ENCODE results near the gene MAN1C1.

The MAN1C1 gene

DNA sequence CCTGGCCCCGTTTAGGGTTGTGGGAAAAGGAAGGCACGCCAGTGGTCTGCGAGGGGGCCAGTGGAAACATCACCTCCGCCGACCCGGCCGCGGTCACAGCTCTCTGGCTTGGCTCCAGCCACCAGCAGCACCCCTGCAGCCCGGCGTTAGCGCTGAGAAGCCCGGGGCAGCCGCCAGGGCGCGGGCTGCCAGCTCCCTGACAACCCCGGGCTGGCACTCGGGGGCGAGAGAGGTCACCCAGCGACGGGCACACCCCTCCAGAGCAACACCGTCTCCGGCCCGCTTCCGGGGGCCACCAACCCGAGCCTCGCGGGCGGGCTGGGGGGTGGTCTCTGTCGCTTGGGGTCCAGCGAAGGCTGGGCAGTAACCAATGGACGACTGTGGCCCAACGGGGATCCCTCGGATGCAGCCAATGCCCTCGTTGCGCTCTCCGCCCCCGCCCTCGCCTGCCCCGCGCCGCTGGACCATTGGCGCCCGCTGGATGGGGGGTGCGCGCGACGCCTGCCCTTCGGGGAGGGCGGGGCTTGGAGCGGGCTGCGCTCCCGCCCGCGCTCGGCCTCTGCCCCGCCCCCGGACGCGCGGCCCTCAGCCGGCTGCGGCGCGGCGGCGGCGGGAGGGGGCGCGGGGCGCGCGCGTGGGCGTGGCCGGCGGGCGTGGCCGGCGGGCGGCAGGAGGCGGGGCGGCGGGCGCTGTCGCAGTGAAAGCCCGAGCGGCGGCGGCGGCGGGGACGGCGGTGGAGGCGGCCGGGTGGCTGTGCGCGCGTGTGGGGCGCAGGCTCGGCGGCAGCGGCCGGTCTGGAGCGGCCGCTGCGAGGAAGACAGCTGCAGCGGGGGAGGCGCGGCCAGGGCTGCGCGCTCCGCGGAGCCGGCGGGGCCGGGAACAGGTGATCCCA is at the start of gene MAN1C1:
TSS of gene MAN1C1 (plus strand) at position 697 of the 892 bp plus-strand sequence. CDS start 1,007 bp downstream, outside the sequence.
- peak; percentile 22 to 36 for DNase-seq (ENCODE audit: low read depth in 2 of 2)

DNA sequence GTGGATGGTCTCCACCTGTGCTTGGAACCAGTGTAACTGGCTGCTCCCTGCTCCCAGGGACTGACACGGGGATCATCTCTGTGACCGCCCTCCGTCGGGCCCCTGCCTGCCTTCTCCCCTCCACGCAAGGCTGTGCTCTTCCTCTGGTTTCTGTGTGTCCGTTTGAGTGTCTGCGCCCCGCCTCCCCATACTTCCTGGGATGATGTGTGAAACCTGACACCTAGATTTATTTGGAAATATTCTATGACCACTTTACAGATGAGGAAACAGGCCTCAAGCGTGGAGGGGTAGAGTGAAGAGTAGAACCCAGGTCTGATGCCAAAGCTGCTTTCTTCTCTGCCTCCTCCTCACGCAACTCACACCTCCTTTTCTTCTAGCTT is 48.9 kb upstream of the MAN1C1 start:
- DNase-seq (ENCODE audit: low read depth in 2 of 2), result no peak

DNA sequence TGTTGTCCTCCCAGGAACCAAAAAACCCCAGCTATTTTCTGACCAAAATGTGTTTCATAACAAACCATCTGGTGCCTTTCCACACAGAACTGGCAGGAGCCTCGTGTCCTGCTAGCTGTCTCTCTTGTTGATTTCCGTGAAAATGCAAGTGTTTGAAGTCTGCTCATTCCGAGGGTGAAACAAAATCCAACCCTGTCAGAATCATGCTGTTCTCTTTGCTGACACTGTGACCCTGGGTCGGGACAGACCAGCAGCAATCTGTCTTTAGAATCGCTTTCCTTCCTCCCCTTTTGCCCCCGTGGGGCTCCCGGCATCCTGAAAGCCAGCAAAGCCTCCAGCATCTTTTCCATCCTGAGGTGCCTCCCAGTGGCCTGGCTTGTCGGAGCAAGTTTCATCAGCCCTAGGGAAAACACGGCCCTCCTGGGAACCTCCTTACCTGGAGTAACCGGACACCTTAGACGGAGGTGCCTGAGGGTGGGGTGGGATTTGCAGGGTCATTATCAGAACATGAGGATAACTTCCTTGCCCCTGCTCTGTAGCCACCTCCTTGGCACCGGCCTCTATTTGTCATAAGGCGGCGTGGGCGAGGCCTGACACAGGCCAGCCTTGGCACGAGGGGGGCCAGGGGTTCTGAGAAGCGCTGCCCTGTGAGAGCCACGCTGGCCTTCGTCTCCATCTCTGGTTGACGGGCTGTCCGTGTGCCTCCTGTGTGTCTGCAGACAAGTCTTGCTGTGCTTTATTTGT is 48.3 kb upstream of the MAN1C1 start:
- DNase-seq (ENCODE audit: low read depth in 2 of 2), result no peak

DNA sequence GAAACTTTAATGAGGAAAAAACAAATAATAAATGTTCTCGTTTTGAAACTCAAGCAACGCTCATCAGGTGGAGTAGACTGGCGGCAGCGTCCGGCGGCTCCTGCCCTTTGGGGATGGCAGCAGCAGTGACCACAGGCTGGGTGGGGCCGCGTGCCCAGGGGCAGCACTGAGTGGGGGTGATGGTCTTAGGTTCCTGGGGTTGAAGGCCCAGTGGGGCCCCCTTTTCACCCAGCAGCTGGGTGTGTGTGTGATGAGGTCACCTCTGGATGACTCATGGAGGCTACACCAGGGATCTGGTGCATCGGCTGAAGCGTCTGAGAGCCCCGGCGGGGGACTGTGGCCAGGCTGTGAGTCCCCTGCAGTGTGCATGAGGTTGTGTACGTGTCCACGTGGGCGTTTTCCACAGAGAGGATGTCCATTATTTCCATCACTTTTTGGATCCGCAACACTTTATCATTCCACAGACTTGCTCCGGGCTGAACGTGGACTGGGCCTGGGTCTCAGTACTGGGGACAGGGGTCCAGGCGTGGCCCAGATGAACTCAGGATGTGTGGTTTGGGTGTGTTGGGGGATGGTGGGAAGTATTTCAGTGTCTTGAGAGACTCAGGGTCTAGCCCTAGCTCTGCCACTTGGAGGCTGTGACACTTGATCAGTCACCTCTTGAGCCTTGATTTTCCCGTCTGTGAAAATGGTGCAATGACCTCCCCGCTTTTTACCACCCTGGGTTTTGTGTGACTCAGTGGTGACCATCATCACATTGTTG is 47.6 kb upstream of the MAN1C1 start:
- peak; percentile 37 to 38 for DNase-seq (ENCODE audit: low read depth in 2 of 2)

DNA sequence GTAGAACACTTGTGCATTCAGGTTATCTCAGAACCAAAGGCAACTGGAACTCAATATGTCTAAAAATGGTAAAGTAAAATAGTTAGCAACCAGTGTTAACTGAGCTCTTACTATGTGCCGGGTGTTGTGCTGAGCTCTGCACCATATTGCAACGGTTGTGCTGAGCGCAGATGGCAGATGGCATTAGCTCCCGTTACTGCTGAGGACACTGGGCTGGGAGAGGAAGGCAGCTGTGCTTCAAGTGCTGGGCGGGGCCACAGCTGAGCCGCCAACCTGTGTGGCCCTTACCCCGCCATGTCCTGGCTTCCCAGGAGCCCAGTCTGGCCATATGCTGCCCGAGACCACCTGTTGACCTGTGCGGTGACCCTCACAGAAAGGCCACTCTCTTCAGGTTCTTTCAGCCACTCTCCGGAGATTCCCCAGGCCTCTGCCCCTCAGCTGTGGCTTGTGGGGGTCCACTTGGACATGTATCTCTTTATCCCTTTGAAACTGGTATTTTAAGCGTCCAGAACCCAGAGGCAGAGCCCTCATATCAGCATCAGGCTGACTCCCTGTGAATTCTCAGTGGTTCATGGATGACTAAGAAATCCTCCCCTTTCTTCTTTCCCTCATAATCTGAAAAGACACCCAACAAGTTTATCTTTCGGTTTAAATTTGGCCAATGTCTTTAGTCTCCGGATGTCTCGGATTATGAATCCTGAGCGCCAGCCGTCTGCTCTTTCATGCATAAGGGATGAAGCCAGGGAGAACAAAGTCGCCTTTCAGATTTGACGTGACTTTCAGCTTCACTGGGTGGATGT is 46.8 kb upstream of the MAN1C1 start:
- DNase-seq (ENCODE audit: low read depth in 2 of 2), result no peak

DNA sequence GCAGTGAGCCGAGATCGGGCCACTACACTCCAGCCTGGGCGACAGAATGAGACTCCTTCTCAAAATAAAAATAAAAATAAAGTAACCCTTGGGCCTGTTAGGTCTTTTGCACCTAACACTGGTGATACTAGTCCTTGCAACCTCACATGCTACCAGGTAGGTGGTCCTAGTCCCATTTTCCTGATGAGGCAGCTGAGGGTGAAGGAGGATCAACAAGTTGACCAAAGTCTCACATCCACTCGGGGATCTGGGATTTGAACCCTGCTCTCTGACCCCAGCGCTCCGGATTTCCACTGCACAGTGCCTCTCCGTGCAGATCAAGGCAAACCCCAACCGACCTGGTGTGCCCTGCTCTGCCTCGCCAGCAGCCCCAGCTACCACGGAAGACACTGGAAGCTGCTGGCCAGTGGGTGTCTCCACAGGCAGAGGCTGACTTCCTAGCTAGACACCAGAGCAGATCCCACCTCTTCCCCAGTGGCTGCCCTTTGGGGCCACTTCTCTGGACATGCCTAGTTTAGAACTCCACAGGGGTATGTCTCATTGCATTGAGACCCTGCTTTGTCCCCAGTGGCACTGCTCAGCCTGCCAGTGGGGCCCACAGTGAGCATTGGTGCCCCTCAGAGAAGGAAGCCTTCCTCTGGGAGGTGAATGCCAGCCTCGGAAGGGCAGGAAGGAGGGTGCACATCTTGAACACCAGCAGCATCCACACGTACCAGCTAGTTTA is 45.6 kb upstream of the MAN1C1 start:
- no peak for DNase-seq (ENCODE audit: low read depth in 2 of 2)

DNA sequence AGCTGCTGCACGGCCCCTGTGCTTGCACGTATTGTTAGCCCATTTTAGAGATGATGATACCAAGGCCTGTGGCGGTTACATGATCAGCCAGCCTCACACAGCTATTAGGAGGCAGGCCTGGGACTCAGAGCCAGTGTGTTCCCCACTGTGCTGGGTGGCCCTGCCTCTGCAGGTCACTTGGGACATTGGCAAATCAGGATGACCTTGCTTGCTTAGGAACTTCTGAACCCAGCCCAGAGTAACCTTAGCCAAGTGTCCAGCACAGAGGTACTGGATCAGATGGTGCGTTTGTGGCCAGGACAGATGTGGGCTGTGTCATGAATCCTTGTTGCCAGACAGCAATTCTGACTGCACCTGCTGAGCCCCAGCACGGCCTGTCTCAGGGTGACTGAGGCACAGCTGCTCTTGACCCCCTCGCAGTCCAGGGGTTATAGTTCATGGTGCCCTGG is 45.0 kb upstream of the MAN1C1 start:
- no peak for DNase-seq (ENCODE audit: low read depth in 2 of 2)

DNA sequence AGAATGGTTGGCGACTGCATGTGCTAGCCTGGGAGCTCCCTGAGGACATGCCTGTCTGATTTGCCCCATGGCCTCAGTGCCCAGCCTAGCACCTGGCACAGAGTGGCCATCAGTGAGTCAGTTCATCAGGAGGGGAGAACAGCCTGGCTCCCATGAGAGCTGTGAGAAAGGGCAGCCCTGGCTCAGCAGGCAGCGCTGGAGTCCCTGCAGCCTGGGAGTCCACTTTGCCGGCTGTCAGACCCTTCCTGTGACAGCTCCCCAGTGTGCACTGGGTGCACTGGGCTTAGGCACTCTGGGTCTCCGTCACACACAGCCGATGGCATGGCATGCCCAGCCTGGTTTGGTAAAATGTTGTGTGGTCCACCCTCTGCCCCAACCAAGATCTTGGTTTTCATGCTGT is 44.5 kb upstream of the MAN1C1 start:
- DNase-seq (ENCODE audit: low read depth in 2 of 2), result no peak

DNA sequence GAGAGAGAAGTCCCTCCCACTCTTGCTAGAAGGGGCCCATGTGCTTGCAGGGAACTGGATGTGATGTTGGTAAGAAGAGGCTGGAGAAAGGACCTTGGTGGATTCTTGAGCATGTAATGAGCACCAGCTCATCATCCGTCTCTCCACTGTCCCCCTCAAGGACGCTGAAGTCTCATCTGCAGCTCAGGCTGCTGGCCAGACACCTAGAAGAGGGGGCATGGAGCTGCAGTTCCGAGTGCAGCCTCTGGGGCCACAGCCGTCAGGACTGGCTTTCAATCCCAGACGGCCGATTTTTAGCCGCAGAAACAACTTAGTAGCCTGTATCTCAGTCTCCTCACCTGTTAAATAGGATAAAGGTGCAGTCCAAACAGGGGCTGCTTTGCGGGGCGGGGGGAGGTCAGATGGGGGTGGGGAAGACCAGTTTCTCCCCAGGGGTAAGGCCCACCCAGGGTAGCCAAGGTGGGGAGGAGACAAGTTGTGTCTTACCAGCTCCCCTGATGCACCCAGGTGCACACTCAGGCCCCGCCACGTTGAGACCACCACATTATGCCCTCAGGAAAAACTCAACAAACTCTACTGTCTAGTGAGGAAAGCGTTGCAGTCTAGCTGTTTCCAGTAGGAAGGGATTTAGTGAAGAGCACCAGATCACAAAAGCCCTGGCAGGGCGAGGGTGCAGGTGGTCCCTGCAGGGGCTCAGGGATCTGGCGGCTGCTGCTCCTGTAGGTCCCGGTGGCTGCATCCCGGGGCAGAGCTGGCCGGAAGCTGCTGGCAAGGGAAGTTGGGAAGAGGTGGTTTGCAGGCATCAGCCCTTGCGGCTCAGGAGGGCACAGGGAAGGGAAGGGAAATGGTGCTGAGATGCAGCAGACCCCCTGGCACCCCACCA is 43.6 kb upstream of the MAN1C1 start:
- no peak for DNase-seq (ENCODE audit: low read depth in 2 of 2)

DNA sequence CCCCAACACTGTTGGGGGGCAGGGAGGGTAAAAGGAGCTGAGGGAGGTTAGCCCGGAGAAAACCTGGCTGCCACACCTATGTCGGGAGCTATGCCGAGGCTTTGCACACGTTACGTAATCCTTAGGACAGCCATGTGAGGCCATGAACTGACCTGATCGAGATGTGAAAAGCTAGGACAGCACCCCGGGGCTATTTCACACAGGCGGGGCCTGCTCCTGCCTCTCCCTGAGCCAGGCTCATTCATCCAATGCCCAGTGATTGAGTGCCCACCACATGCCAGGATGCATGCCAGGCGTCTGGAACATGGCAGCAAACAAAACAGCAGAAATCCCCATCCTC is 43.0 kb upstream of the MAN1C1 start:
- no peak for DNase-seq (ENCODE audit: low read depth in 2 of 2)

DNA sequence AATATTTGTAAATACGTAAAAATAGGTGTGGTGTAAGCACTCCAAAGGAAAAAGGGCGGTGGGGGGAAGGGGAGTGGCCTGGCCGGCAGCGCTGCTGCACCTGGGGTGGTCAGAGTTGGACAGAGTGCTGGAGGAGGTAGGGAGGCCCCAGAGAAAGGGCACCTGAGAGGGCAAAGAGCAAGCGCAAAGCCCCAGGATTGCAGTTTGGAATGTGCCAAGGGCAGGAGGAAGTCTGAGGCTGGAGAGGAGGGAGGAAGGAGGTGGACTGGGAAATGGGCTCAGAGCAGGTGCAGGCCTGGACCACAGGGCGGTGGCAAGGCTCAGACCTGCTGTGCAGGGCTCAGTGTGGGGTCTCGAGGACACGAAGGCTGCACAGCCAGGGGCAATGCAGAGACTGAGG is 42.6 kb upstream of the MAN1C1 start:
- DNase-seq (ENCODE audit: low read depth in 2 of 2), result no peak

DNA sequence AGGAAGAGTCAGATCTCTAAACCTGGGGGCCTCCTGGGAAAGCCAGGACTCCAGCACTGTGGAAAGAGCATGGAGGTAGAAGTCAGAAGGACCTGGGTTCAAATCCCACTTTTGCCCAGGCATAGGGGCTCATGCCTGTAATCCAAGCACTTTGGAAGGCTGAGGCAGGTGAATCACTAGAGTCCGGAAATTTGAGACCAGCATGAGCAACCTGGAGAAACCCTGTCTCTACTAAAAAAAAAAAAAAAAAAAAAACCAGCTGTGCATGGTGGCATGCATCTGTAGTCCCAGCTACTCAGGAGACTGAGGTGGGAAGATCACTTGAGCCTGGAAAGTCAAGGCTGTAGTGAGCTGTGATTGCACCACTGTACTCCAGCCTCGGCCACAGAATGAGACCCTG is 41.4 kb upstream of the MAN1C1 start:
- no peak for DNase-seq (ENCODE audit: low read depth in 2 of 2)

DNA sequence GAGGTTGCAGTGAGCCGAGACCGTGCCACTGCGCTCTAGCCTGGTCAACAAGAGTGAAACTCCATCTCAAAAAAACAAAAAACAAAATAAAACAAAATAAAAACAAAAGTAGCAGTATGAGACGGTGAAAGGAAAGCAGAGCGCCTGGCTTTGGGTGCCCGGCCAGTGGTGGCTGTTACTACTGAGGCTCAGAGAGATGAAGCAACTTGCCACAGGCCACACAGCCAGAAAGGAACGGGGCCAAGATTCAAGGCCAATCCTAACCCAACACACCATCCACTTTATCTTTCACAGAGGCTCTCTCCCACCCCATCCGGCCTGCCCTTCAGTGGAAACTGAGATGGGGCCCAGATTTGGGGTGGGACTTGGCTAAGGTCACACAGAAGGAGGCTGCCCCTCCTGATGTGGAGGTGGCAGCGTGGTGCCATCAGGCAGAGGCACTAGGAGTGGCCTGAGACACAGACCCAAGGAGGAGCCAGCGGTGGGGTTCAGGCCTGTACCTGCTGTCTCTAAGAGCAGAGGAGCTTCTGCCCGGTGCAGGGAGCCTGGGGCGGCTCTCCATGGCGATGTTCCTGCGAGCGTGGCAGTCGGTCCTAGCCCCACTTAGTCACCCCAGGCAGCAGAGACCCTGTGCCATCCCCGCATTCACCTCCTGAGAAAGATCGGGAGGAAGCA is 40.0 kb upstream of the MAN1C1 start:
- no peak for DNase-seq (ENCODE audit: low read depth in 2 of 2)

DNA sequence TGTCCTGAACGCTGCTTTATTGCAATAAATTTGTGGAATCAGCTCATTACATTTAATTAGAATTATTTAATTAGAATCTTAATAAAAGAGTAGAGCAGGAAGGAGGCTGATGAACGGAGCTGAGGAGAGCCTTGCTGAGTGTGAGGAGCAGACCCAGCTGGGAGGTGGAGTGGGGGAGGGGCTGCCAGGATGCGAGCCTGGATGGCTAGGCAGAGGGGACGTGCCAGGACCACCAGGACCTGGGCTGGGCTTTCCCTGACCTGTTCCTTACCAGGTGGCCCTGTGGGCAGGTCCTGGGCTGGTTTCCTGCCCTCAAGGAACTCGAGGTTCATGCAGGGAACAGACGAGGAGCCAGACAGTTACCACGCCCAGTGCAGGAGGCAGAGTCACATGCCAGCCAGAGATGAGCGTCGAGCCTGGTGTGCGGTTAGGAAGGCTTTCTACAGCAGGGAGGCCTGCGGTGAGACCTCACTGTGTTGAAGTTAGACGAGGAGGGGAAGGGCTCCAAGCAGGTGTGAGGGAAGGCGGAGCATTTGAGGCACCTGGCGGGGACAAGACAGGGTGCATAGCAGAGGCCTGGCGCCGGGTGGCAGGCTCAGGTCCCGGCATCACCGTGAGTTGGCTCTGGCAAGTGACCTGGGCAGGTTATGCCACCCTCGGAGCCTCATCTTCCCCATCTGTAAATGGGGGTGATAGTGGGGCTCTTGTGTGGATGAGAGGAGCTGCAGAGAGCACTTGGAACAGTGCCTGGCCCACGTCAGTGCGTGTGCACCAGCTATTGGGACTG is 39.3 kb upstream of the MAN1C1 start:
- no peak for DNase-seq (ENCODE audit: low read depth in 2 of 2)

DNA sequence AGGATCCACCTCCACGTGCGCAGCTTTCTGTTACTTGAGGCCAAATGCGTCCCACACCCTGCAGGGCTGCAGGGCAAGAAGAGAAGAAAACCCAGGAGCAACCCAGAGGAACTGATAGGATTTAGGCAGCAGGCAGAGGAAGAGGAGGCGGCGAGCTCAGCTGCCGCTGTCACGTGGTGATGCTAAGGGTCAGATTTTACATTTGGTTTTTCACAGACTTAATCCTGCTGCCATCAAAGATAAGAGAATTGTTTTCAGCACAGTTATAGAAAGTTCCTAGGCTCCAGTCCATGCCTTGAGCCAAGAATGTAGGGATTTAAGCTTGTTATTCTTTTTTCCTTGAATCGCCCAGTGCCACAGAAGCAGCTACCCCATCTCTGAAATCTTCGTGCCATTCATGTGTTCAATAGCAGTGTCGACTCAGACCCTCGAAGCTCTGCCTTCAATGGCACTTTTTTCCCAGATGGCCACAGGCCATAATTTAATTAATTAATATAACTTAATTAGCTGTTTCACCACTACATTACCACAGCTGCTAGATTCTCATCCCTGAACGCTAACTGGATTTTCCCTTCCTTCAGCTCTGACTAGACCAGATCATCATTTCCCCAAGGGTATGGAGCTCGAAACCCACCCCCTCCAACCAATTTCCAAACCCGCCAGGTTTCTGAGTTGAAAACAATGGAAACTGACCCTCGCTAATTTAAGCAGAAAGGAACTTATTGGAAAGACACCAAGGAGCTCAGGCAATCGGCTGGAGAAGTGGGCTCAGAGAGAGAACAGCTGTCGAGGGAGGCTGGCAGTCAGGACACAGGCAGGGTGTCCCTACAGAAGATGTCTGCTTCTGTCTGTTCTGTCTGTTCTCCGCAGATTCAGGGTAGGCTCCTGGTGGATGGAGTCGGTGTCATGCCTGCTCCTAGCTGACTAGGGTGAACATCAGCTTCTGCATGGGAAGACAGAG is 37.0 kb upstream of the MAN1C1 start:
- DNase-seq (ENCODE audit: low read depth in 2 of 2), result no peak

DNA sequence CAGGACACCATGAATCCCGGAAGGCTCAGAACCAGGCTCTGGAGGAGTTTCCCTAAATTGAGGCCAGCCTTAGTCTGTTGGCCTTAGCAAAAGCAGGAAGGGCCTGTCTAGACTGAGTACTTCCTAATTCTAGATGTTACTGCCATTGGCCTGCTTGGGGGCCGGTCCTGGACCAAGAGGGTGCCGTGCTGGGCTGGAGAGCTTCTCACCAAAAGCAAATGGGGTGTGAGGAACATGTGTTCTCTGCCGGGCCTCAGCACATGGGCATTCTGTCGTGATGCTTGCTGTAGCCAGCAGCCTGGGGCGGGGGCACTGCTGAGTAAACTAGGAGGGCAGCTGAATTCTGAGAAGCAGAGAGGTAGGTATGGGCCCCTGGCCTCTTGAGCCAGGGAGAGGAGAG is 35.7 kb upstream of the MAN1C1 start:
- DNase-seq (ENCODE audit: low read depth in 2 of 2), result no peak

DNA sequence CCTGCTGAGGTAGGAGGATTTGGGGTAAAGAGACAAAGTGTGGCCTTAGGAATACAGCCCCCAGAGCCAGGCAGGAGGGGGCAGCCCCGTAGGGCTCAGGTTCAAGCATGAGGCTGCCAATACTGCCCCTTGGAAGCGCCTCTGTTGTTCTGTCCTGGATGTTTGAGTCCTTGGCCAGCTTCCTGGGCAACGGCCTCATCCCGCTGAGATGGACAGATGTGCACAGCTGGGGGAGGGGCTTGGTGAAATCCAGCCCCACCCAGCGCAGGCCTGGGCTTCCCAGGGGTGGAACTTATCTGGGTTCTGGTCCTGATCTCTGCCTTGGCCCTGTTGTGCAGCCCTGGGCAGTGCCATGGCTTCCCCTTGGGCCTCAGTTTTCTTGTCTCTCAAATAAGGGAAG is 34.8 kb upstream of the MAN1C1 start:
- no peak for DNase-seq (ENCODE audit: low read depth in 2 of 2)

Data from fibroblast of skin of left quadriceps (primary cell).